T-helper 2 cell treated with Interferon-gamma antibody and Interleukin-4, amounts not matched to agents 5 μg/mL and 100 μg/mL, for 36 hours (primary cell): Measurements from ENCODE around the gene ZNF770.
"Not testable (repeated sequence)": the region's sequence is repeated elsewhere in the genome, so short reads cannot be mapped to it uniquely, and the experiment has no call there.

Experiments
- DNase-seq: peaks from one replicate; pipeline ENCODE4 v3.0.0; 2021; ENCODE audit warnings: low spot score
- H3K27ac Mint-ChIP-seq: one replicate; pipeline ENCODE4 v1.8.0; 2021; ENCODE audit warnings: mild to moderate bottlenecking, mixed read lengths
- H3K27me3 Mint-ChIP-seq: one replicate; pipeline ENCODE4 v1.8.0; 2021; ENCODE audit warnings: low read depth, mixed read lengths
- H3K36me3 Mint-ChIP-seq: one replicate; pipeline ENCODE4 v1.8.0; 2021; ENCODE audit warnings: low read depth, mixed read lengths
- H3K4me1 Mint-ChIP-seq: one replicate; pipeline ENCODE4 v1.8.0; 2021; ENCODE audit warnings: low read depth, mixed read lengths
- H3K4me3 Mint-ChIP-seq: one replicate; pipeline ENCODE4 v1.8.0; 2022; ENCODE audit warnings: mild to moderate bottlenecking, moderate library complexity, mixed read lengths
- H3K9me3 Mint-ChIP-seq: one replicate; pipeline ENCODE4 v1.8.0; 2021; ENCODE audit warnings: mixed read lengths

The ZNF770 gene

DNA sequence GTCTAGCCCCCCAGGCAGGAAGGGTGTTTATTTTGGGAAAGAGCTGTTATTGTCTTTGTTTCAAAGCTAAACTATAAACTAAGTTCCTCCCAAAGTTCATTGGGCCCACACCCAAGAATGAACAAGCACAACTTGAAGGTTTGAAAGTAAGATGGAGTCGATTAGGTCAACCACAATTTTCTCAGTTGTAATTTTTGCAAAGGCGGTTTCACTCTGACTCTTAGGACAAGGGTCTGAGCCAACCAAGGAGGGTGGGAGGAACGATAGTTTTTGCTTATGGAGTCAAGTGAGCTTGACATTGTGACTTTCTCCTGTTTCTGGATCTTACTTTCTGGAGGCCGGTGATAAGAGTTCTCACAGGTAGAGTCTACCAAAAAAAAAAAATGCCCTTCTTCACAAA, 5.8 kb upstream of the ZNF770 start:
- Mint-ChIP-seq H3K4me3 (peak overlapping the region; percentile 69), H3K4me1 (peaks cover 47% of the 10 kb centered on the region), H3K36me3 (no peaks in the 10 kb centered on the region), H3K27me3 (peaks cover 7% of the 10 kb centered on the region), H3K9me3 (peaks cover 5% of the 10 kb centered on the region), H3K27ac (peak overlapping the region; percentile 94)
- peak; percentile 70 for DNase-seq

DNA sequence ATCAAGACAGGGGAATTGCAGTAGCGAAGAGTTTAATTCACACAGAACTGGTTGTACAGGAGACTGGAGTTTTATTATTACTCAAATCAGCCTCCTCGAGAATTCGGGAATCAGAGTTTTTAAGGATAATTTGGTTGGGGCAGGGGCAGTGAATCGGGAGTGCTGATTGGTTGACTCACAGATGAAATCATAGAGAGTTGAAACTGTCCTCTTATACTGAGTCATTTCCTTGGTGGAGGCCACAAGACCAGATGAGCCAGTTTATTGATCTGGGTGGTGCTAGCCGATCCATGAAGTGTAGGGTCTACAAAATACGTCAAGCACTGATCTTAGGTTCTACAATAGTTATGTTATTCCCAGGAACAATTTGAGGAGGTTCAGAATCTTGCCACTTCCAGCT, 5.3 kb upstream of the ZNF770 start:
- Mint-ChIP-seq H3K4me3 (peak overlapping the region; percentile 69), H3K27ac (peak overlapping the region; percentile 94), H3K27me3 (peaks cover 7% of the 10 kb centered on the region), H3K36me3 (no peaks in the 10 kb centered on the region), H3K9me3 (peaks cover 5% of the 10 kb centered on the region), H3K4me1 (peaks cover 47% of the 10 kb centered on the region)
- peak; percentile 35 for DNase-seq

DNA sequence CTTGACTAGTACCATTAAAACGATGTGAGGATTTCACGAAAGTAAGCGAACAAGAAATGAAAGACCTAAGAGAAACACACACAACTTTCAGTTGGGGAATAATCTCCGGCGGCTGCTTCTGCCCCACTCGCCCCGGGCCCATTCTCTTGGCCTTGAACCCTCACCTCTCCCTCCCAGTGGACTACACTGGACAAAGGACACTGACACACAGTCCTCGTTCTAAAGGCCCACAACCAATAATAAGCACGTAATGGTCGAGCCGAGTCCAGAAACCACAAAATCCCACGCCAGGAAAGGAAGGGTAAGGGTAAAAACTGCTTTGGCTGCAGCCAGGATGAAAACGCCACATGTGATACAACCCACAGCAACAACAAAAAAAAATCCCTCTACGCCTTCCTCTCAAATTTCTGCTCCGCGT, 469 bp downstream of the ZNF770 start:
- H3K4me3 Mint-ChIP-seq = peak overlapping the region; percentile 94
- peak overlapping the region; percentile 97 for H3K27ac Mint-ChIP-seq
- H3K27me3 Mint-ChIP-seq = no peaks in the 10 kb centered on the region
- no peak for DNase-seq
- peaks cover 34% of the 10 kb centered on the region for H3K4me1 Mint-ChIP-seq
- no peaks in the 10 kb centered on the region for H3K9me3 Mint-ChIP-seq
- peaks cover 30% of the 10 kb centered on the region for H3K36me3 Mint-ChIP-seq

GRCh38 chr15:34986771-34987480, 1.2 kb downstream of the ZNF770 start:
- Mint-ChIP-seq H3K27me3 (no peaks in the 10 kb centered on the region), H3K4me3 (peak overlapping the region; percentile 94), H3K9me3 (no peaks in the 10 kb centered on the region), H3K36me3 (peaks cover 36% of the 10 kb centered on the region), H3K27ac (peak overlapping the region; percentile 97), H3K4me1 (peaks cover 32% of the 10 kb centered on the region)
- no peak for DNase-seq

DNA sequence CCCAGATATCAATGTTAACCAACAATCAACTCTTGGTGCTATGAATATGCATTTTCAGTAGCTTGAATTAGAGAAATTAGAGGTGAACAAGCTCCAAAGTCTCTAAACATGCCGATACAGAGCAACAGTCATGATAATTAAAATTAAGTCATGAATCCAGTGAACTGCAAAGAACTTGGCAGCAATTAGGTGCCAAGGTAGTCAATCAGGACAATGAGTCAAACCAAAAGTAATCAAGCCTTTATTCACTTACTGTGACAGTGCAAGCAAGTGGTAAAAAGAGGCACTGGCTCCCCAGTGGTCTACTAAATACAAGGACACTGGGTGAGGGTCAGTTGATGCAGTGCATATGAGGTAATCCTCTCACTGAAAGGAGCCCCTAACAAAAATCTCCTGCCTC, 1.8 kb downstream of the ZNF770 start:
- H3K9me3 Mint-ChIP-seq = no peaks in the 10 kb centered on the region
- H3K27ac Mint-ChIP-seq = peak overlapping the region; percentile 97
- peaks cover 30% of the 10 kb centered on the region for H3K4me1 Mint-ChIP-seq
- peak overlapping the region; percentile 94 for H3K4me3 Mint-ChIP-seq
- no peak for DNase-seq
- no peaks in the 10 kb centered on the region for H3K27me3 Mint-ChIP-seq
- H3K36me3 Mint-ChIP-seq = peaks cover 41% of the 10 kb centered on the region

DNA sequence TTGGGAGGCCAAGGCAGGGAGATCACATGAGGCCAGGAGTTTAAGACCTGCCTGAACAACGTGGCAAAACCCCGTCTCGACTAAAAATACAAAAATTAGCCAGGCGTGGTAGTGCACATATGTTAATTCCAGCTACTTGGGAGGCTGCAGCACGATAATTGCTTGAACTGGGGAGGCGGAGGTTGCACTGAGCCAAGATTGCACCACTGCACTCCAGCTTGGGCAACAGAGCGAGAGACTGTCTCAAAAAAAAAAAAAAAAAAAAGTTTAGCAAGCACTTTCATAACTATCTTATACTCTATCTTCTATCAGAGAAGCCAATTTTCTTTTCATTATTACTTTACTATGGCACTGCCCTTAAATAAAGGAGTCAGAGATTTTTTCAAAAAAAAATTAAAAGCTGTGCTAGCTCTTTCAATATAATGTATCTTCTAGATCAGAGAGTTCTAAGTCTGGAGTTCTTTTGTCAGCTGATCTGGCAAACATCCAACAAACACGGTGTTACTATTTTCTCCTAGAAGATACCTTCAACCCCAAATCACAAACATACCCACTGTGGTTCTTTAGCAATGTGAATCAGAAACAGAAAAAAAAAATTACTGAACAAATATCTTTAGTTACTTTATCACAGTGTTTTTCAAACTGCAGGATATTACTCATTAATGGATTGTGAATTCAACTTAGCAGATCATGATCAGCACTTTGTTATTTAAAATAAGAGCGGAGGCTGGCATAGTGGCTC, 3.0 kb downstream of the ZNF770 start:
- Mint-ChIP-seq H3K27me3 (no peaks in the 10 kb centered on the region), H3K27ac (no peak overlapping the region), H3K9me3 (no peaks in the 10 kb centered on the region), H3K4me3 (peak overlapping the region; percentile 57), H3K4me1 (peaks cover 29% of the 10 kb centered on the region), H3K36me3 (peaks cover 46% of the 10 kb centered on the region)
- no peak for DNase-seq

DNA sequence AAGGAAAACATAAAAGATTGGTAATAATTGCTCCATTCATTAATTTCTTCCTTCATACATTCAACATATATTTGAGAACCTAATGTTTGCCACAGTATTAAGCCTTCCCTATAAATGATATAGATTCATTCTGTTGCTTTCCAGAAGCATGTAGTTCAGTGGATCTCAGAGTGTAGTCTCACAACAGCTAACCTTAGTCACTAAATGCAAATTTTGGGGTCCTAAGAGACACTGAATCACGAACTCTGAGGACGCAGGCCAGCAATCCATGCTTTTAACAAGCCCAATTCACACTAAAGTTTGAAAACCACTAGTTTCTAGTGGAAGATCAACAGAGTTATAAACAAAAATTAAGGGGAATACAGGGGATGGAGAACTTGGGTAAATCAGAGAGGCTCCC, 11.3 kb downstream of the ZNF770 start:
- H3K27me3 Mint-ChIP-seq = no peaks in the 10 kb centered on the region
- H3K36me3 Mint-ChIP-seq = peaks cover 18% of the 10 kb centered on the region
- H3K4me1 Mint-ChIP-seq = peaks cover 5% of the 10 kb centered on the region
- no peak for DNase-seq
- H3K4me3 Mint-ChIP-seq = no peak overlapping the region
- H3K9me3 Mint-ChIP-seq = no peaks in the 10 kb centered on the region
- H3K27ac Mint-ChIP-seq = no peak overlapping the region

DNA sequence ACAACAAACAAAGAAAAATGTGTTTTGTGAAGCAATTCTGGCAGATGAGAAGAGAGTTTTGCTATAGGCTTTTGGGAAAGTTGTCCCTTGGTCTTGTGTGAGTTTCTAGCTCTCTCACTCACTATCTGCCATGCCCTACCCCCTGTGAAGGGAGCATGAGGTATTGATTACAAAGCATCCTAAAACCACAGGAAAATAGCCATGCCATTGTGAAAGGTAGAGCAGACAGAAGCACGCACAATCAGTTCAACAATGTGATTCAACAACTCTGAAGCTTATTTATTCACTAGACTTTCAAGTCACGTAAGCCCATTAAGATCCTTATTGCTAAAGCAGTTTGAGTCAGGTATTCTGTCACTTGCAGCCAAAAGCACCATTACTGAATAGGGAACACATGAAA, 12.0 kb downstream of the ZNF770 start:
- Mint-ChIP-seq H3K36me3 (peaks cover 12% of the 10 kb centered on the region), H3K4me3 (no peak overlapping the region), H3K27ac (no peak overlapping the region), H3K4me1 (peaks cover 3% of the 10 kb centered on the region), H3K9me3 (no peaks in the 10 kb centered on the region), H3K27me3 (no peaks in the 10 kb centered on the region)
- no peak for DNase-seq

DNA sequence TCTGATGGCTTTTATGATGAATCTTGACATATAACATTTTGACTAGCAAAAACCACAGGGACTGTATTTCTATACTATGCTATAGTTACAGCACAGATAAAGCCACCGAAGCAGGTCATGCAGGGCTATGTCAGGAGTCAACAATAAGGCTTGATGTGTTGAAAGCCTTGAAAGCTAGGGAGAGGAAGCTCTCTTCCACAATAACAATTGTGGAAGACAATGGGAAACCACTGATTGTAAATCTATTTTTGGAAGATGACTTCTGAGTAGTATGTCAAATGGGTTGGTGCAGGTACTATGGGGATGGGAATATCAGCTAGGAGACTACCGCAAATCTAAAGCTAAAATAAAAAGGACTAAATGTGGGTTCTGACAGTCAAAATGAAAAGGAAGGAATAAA, 14.6 kb downstream of the ZNF770 start:
- Mint-ChIP-seq H3K27ac (no peak overlapping the region), H3K4me1 (peaks cover 7% of the 10 kb centered on the region)

GRCh38 chr15:34970098-34970643, 17.9 kb downstream of the ZNF770 start:
- DNase-seq, H3K27me3 Mint-ChIP-seq, H3K9me3 Mint-ChIP-seq: not testable (repeated sequence)
- peak overlapping the region; percentile 96 for H3K27ac Mint-ChIP-seq
- H3K4me3 Mint-ChIP-seq = peak overlapping the region; percentile 94
- peaks cover 22% of the 10 kb centered on the region for H3K4me1 Mint-ChIP-seq
- H3K36me3 Mint-ChIP-seq = peaks cover 13% of the 10 kb centered on the region

More for the DNA sequence above, 14.6 kb downstream of the ZNF770 start:
- no peaks in the 10 kb centered on the region for H3K9me3 Mint-ChIP-seq
- H3K36me3 Mint-ChIP-seq = peaks cover 15% of the 10 kb centered on the region
- no peak for DNase-seq
- no peak overlapping the region for H3K4me3 Mint-ChIP-seq
- H3K27me3 Mint-ChIP-seq = no peaks in the 10 kb centered on the region

GRCh38 chr15:34969340-34970097, 18.6 kb downstream of the ZNF770 start, which contains the start of gene AQR:
TSS of gene AQR (minus strand) at chr15:34969742. CDS start at chr15:34969613, 129 bp downstream.
- no peaks in the 10 kb centered on the region for H3K27me3 Mint-ChIP-seq
- peak; percentile 89 for DNase-seq
- H3K4me3 Mint-ChIP-seq = peak within 1 kb of the TSS; percentile 94
- H3K9me3 Mint-ChIP-seq = no peaks in the 10 kb centered on the region
- H3K4me1 Mint-ChIP-seq = peaks cover 23% of the 10 kb centered on the region
- H3K27ac Mint-ChIP-seq = peak within 1 kb of the TSS; percentile 96
- peaks cover 13% of the 10 kb centered on the region for H3K36me3 Mint-ChIP-seq

- Mint-ChIP-seq H3K4me1 (peaks cover 24% of the 10 kb centered on the region), H3K27me3 (no peaks in the 10 kb centered on the region), H3K9me3 (no peaks in the 10 kb centered on the region), H3K4me3 (no peak overlapping the region), H3K36me3 (peaks cover 24% of the 10 kb centered on the region), H3K27ac (peak overlapping the region; percentile 21)
- no peak for DNase-seq
These were observed 23.8 kb downstream of the ZNF770 start for GRCh38 chr15:34964277-34964676.

GRCh38 chr15:34953851-34954250, 34.2 kb downstream of the ZNF770 start:
- no peaks in the 10 kb centered on the region for H3K4me1 Mint-ChIP-seq
- no peak overlapping the region for H3K4me3 Mint-ChIP-seq
- no peaks in the 10 kb centered on the region for H3K9me3 Mint-ChIP-seq
- no peak overlapping the region for H3K27ac Mint-ChIP-seq
- no peak for DNase-seq
- H3K36me3 Mint-ChIP-seq = peaks cover 15% of the 10 kb centered on the region
- H3K27me3 Mint-ChIP-seq = no peaks in the 10 kb centered on the region
